H1 (cell line): Measurements from ENCODE around the gene JAKMIP1. TPM values are rescaled to one million over a fixed set of nuclear protein-coding genes. Genes with fewer than 3 reads are reported as not detected.

Experiments
- CTCF ChIA-PET: fragments of 300-600 bp; sonication (Branson Sonifier 250); formaldehyde crosslinking; loops from one replicate; lab custom pipeline; 2021; ENCODE audit not compliant: partially characterized antibody; lab: Charles Lee
- POLR2A ChIA-PET: fragments of 300-600 bp; sonication (Branson Sonifier 250); formaldehyde crosslinking; loops from one replicate; lab custom pipeline; 2021; ENCODE audit warnings: inconsistent platforms; ENCODE audit not compliant: partially characterized antibody; lab: Charles Lee
- DNase-seq, 2 experiments: peaks; one replicate each; pipeline versions ENCODE4 v3.0.0 to v3.0.0-alpha.2; 2010 to 2022; ENCODE audit warnings: low spot score in 2 of 2, low read depth in 1 of 2, mixed read lengths in 1 of 2
- FAIRE-seq: peaks from 2 replicates; lab custom pipeline; 2011; peaks lifted over from hg19 to GRCh38; lab: Jason Lieb, UNC
- H2AFZ ChIP-seq: 2 replicates; pipeline ENCODE4 v1.8.1; 2012; ENCODE audit warnings: low read length, inconsistent platforms
- H2AK5ac ChIP-seq: 2 replicates; pipeline ENCODE4 v1.6.1; 2013; ENCODE audit warnings: low read depth, low read length
- H2BK120ac ChIP-seq: replicated peaks from 2 replicates; pipeline ENCODE3; 2013; ENCODE audit warnings: low read depth, low read length, inconsistent platforms
- H2BK12ac ChIP-seq: 2 replicates; pipeline ENCODE4 v1.6.1; 2013; ENCODE audit warnings: low read depth, low read length
- H2BK15ac ChIP-seq: 2 replicates; pipeline ENCODE4 v1.6.1; 2013; ENCODE audit warnings: low read length
- H2BK20ac ChIP-seq: 2 replicates; pipeline ENCODE4 v1.6.1; 2013; ENCODE audit warnings: low read length
- H2BK5ac ChIP-seq: 2 replicates; pipeline ENCODE4 v1.6.1; 2013; ENCODE audit warnings: low read depth, low read length
- H3K14ac ChIP-seq: 2 replicates; pipeline ENCODE4 v1.6.1; 2013; ENCODE audit warnings: inconsistent platforms; ENCODE audit not compliant: insufficient read length
- H3K18ac ChIP-seq: 2 replicates; pipeline ENCODE4 v1.6.1; 2013; ENCODE audit warnings: low read length; ENCODE audit errors: extremely low read depth
- H3K23ac ChIP-seq: 2 replicates; pipeline ENCODE4 v1.6.1; 2013; ENCODE audit warnings: inconsistent platforms; ENCODE audit not compliant: insufficient read length
- H3K23me2 ChIP-seq: 2 replicates; pipeline ENCODE4 v1.6.1; 2013; ENCODE audit warnings: low read depth, low read length
- H3K27ac ChIP-seq: 2 replicates; pipeline ENCODE4 v1.6.1; 2011; ENCODE audit warnings: low read depth, low read length, inconsistent platforms
- H3K27me3 ChIP-seq, 4 experiments: replicated peaks in 1 of 4; 1 replicate in 1 of 4; 2 replicates in 3 of 4; pipeline versions ENCODE4 v1.6.1 to v1.8.1; 2011 to 2013; ENCODE audit warnings: low read length in 3 of 4, mild to moderate bottlenecking in 3 of 4, inconsistent platforms in 2 of 4, mixed read lengths in 2 of 4, moderate library complexity in 1 of 4; ENCODE audit not compliant: control insufficient read depth in 3 of 4, insufficient read depth in 3 of 4; ENCODE audit errors: extremely low read depth in 1 of 4
- H3K36me3 ChIP-seq, 4 experiments: 2 replicates each; pipeline versions ENCODE4 v1.6.1 to v1.8.1; 2011 to 2013; ENCODE audit warnings: mild to moderate bottlenecking in 4 of 4, low read length in 3 of 4, moderate library complexity in 2 of 4, control low read depth in 1 of 4, inconsistent platforms in 1 of 4; ENCODE audit not compliant: insufficient read depth in 4 of 4, control insufficient read depth in 2 of 4
- H3K4ac ChIP-seq: replicated peaks from 2 replicates; pipeline ENCODE3; 2013; ENCODE audit warnings: low read length, low read depth, mixed read lengths, inconsistent platforms; ENCODE audit not compliant: insufficient read length
- H3K4me1 ChIP-seq, 4 experiments: replicated peaks in 1 of 4; 1 replicate in 1 of 4; 2 replicates in 3 of 4; pipeline versions ENCODE4 v1.6.1 to v1.8.1; 2011 to 2013; ENCODE audit warnings: low read length in 3 of 4, inconsistent platforms in 2 of 4, mixed read lengths in 1 of 4; ENCODE audit not compliant: insufficient read depth in 4 of 4, control insufficient read depth in 3 of 4
- H3K4me2 ChIP-seq, 2 experiments: 2 replicates each; pipeline versions ENCODE4 v1.6.1 to v1.8.1; 2011 to 2013; ENCODE audit warnings: low read depth in 2 of 2, low read length in 2 of 2, control low read depth in 1 of 2, inconsistent platforms in 1 of 2, mild to moderate bottlenecking in 1 of 2; ENCODE audit not compliant: insufficient read depth in 1 of 2
- H3K4me3 ChIP-seq, 4 experiments: fragments of 200-600, 300-600 bp in 1 of 4; sonication (generic), shearing (Covaris generic), sonication (Bioruptor Twin) in 1 of 4; 2 replicates each; pipeline versions ENCODE4 v1.5.1 to v1.8.1; 2011 to 2016; ENCODE audit warnings: low read length in 4 of 4, low read depth in 3 of 4, control low read depth in 2 of 4, inconsistent platforms in 2 of 4, mild to moderate bottlenecking in 2 of 4, mixed read lengths in 1 of 4, moderate library complexity in 1 of 4; ENCODE audit not compliant: insufficient read depth in 2 of 4; ENCODE audit errors: extremely low read depth in 1 of 4
- H3K56ac ChIP-seq: replicated peaks from 2 replicates; pipeline ENCODE3; 2013; ENCODE audit warnings: low read depth, mild to moderate bottlenecking, mixed read lengths, low read length, inconsistent platforms; ENCODE audit not compliant: insufficient read length
- H3K79me1 ChIP-seq: 2 replicates; pipeline ENCODE4 v1.6.1; 2013; ENCODE audit warnings: low read depth, low read length, control low read depth
- H3K79me2 ChIP-seq, 2 experiments: 2 replicates each; pipeline versions ENCODE4 v1.6.1 to v1.8.1; 2012 to 2013; ENCODE audit warnings: low read length in 2 of 2, mild to moderate bottlenecking in 2 of 2, inconsistent platforms in 1 of 2; ENCODE audit not compliant: insufficient read depth in 2 of 2, control insufficient read depth in 1 of 2
- H3K9ac ChIP-seq, 4 experiments: replicated peaks in 1 of 4; 1 replicate in 1 of 4; 2 replicates in 3 of 4; pipeline versions ENCODE4 v1.6.1 to v1.8.1; 2011 to 2013; ENCODE audit warnings: low read depth in 3 of 4, low read length in 3 of 4, control low read depth in 2 of 4, mild to moderate bottlenecking in 2 of 4, moderate library complexity in 2 of 4, inconsistent platforms in 1 of 4; ENCODE audit errors: extremely low read depth in 1 of 4
- H3K9me3 ChIP-seq, 2 experiments: 2 replicates each; pipeline versions ENCODE4 v1.6.1 to v1.8.1; 2012 to 2013; ENCODE audit warnings: mild to moderate bottlenecking in 2 of 2, moderate library complexity in 2 of 2, control low read depth in 1 of 2, inconsistent platforms in 1 of 2, low read depth in 1 of 2, low read length in 1 of 2, mixed read lengths in 1 of 2; ENCODE audit not compliant: insufficient read depth in 2 of 2
- H4K20me1 ChIP-seq, 2 experiments: replicated peaks in 1 of 2; 2 replicates each; pipeline versions ENCODE3 to v1.8.1; 2011 to 2013; ENCODE audit warnings: inconsistent platforms in 2 of 2, low read length in 2 of 2, mild to moderate bottlenecking in 1 of 2; ENCODE audit not compliant: insufficient read depth in 2 of 2, control insufficient read depth in 1 of 2
- H4K5ac ChIP-seq: 2 replicates; pipeline ENCODE4 v1.6.1; 2013; ENCODE audit warnings: low read length, low read depth, mixed read lengths, inconsistent platforms; ENCODE audit not compliant: insufficient read length
- H4K8ac ChIP-seq: 2 replicates; pipeline ENCODE4 v1.8.0; 2013; ENCODE audit warnings: mild to moderate bottlenecking, moderate library complexity, low read length, inconsistent platforms; ENCODE audit not compliant: insufficient read depth; ENCODE audit errors: extremely low read depth
- H4K91ac ChIP-seq: replicated peaks from 2 replicates; pipeline ENCODE3; 2013; ENCODE audit warnings: low read length, mixed read lengths, inconsistent platforms; ENCODE audit not compliant: insufficient read length
- ASH2L ChIP-seq: fragments of 200-600, 300-600 bp; sonication (generic); IDR thresholded peaks from one replicate; pipeline ENCODE4 v1.7.1; 2017; ENCODE audit warnings: low read length
- ATF3 ChIP-seq: IDR thresholded peaks from 2 replicates; pipeline ENCODE4 v1.6.1; 2011; ENCODE audit warnings: low read depth, mild to moderate bottlenecking, low read length; ENCODE audit not compliant: insufficient read depth
- CHD2 ChIP-seq: IDR thresholded peaks from 2 replicates; pipeline ENCODE4 v1.6.1; 2012; ENCODE audit warnings: low read length, improper control_type of control experiment
- CREB1 ChIP-seq: IDR thresholded peaks from 2 replicates; pipeline ENCODE4 v1.6.1; 2012; ENCODE audit warnings: inconsistent platforms
- CTBP2 ChIP-seq: IDR thresholded peaks from 2 replicates; pipeline ENCODE4 v1.7.0; 2011; ENCODE audit warnings: borderline replicate concordance, mild to moderate bottlenecking, moderate library complexity, mixed read lengths, low read length; ENCODE audit not compliant: insufficient read depth, insufficient read length
- JUN ChIP-seq: IDR thresholded peaks from 2 replicates; pipeline ENCODE4 v1.6.1; 2011; ENCODE audit warnings: low read depth, mild to moderate bottlenecking, improper control_type of control experiment, low read length
- KDM4A ChIP-seq: IDR thresholded peaks from one replicate; pipeline ENCODE4 v1.7.1; 2012; ENCODE audit warnings: low read depth, mild to moderate bottlenecking, moderate library complexity, low read length, inconsistent platforms; ENCODE audit not compliant: severe bottlenecking
- KDM5A ChIP-seq: fragments of 200-600 bp; IDR thresholded peaks from 2 replicates; pipeline ENCODE4 v1.7.1; 2012; ENCODE audit warnings: mild to moderate bottlenecking, low read length, inconsistent platforms, mixed read lengths
- PHF8 ChIP-seq: fragments of 200-600 bp; sonication (generic); conservative IDR thresholded peaks from 2 replicates; pipeline ENCODE4 v1.7.1; 2012; ENCODE audit warnings: low read depth, mild to moderate bottlenecking, inconsistent platforms, low read length, moderate library complexity
- POLR2A ChIP-seq, 2 experiments: IDR thresholded peaks; 1 replicate in 1 of 2; 2 replicates in 1 of 2; pipeline ENCODE4 v1.6.1; 2011; ENCODE audit warnings: low read depth in 2 of 2, low read length in 2 of 2, mild to moderate bottlenecking in 2 of 2; ENCODE audit errors: control extremely low read depth in 1 of 2
- RXRA ChIP-seq: IDR thresholded peaks from 2 replicates; pipeline ENCODE4 v1.6.1; 2011; ENCODE audit warnings: low read depth, mild to moderate bottlenecking, low read length, moderate library complexity; ENCODE audit not compliant: insufficient read depth
- SP2 ChIP-seq: IDR thresholded peaks from 2 replicates; pipeline ENCODE4 v1.6.1; 2012; ENCODE audit warnings: mild to moderate bottlenecking, low read length, inconsistent platforms
- ZNF274 ChIP-seq: IDR thresholded peaks from 2 replicates; pipeline ENCODE4 v1.7.0; 2012; ENCODE audit warnings: low read length, borderline replicate concordance; ENCODE audit errors: extremely low read depth
- WGBS, 2 experiments: shearing (Covaris generic) in 1 of 2; methylation state at CpG; one replicate each; pipeline versions ENCODE4 v1.1.6 to v1.1.7; 2013 to 2015; ENCODE audit warnings: low lambda C conversion rate in 2 of 2, mixed read lengths in 2 of 2, inconsistent platforms in 1 of 2, low coverage in 1 of 2, missing lambda C conversion rate in 1 of 2; ENCODE audit not compliant: insufficient replicate concordance in 2 of 2, insufficient coverage in 1 of 2, insufficient read length in 1 of 2; ENCODE audit errors: extremely low coverage in 1 of 2, missing lambda C conversion rate in 1 of 2; 5-methylcytosine and 5-hydroxymethylcytosine counted together
- polyA plus RNA-seq, 7 experiments: library from polyadenylated mRNA; depleted of rRNA in 3 of 7; stranded (reverse) in 5 of 7; unstranded in 2 of 7; fragments of >200 nt in 5 of 7; fragments of 200-250 nt in 2 of 7; gene quantifications; 1 replicate in 5 of 7; 2 replicates in 1 of 7; 4 replicates in 1 of 7; pipeline versions ENCODE4 v1.2.1 to v1.2.3, GENCODE V29; 2011 to 2013; ENCODE audit warnings: missing spikeins in 2 of 7, mixed read lengths in 2 of 7
- total RNA-seq: library from RNA; stranded (reverse); fragmentation: NEBNext Ultra II Directional; extraction: Animal tissue kit (Norgen Biotek cat#: 25700); gene quantifications from 2 replicates; pipeline ENCODE4 v1.2.1, GENCODE V29; 2021

Gene JAKMIP1
- total and polyA plus RNA-seq, 2 of the 8 experiments (the other 6 are each of a cell fraction or from before 2014, with no cell fraction given) = 2.5 to 4.4 TPM

DNA sequence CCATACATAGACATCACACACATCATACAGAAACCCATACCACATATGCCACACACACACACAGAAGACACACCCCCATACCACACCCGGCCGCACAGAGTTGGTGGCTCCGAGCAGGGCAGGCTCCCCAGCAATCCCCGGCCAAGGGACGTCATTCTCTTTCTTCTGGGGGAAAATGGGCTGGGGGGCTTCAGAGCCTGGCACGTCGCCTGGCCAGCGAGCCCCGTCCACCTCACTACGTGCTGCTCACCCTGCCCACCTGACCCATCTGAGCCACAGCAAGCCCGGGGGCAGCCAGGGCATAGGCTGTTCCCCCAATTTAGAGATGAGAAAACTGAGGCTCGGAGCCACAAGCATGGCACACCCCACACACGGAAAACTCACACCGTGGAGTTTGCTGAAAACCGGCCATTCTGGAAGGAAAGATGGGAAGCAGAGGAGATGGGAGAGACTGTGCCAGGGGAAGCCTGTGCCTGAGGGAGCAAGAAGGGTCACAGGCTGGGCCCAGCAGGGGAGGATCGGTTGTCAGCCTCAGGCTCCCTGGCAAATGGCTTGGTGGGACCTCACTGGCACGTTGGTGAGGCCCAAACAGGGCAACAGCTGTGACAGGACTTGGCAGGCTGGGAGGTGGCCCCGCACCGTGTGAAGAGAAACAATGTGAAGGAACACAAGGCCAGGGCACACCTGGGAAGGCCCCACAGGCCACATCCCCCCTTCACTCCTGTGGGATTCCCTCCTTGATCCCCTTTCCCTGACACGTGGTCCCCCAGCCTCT, 73.2 kb downstream of the JAKMIP1 start:
- peaks cover 0 to 2% (median 0%) of the 10 kb centered on the region in 4 experiments; a peak in 2 of 7 replicates for H3K4me1 ChIP-seq
- no peak overlapping the region for H3K9ac ChIP-seq
- no peak overlapping the region for H2BK15ac ChIP-seq
- no peak overlapping the region for H2BK5ac ChIP-seq
- no peak overlapping the region for H3K4me3 ChIP-seq
- H2AK5ac ChIP-seq = no peak overlapping the region
- H2BK120ac ChIP-seq = no peak overlapping the region
- no peak overlapping the region for H2BK12ac ChIP-seq
- no peak overlapping the region for H3K56ac ChIP-seq
- no peak overlapping the region for H3K4ac ChIP-seq
- H3K4me2 ChIP-seq = no peak overlapping the region
- FAIRE-seq = no peak
- DNase-seq = no peak
- H3K9me3 ChIP-seq = 0 out of 4 replicates have a peak, but pooled peaks cover 0 to 2% of the 10 kb centered on the region in 2 experiments
- H3K18ac ChIP-seq = no peak overlapping the region
- peaks cover 15% of the 10 kb centered on the region; the same call in 1 of the 2 replicates for H3K23me2 ChIP-seq
- H3K27me3 ChIP-seq = no peaks in the 10 kb centered on the region
- H4K8ac ChIP-seq = no peak overlapping the region
- CTCF ChIA-PET = no interaction called here
- H3K79me1 ChIP-seq = peaks cover 5% of the 10 kb centered on the region
- no peaks in the 10 kb centered on the region; a peak in 1 of 8 replicates for H3K36me3 ChIP-seq
- H4K91ac ChIP-seq = no peak overlapping the region
- H3K27ac ChIP-seq = no peak overlapping the region
- H3K14ac ChIP-seq = no peak overlapping the region
- no peak overlapping the region for H2BK20ac ChIP-seq
- H3K79me2 ChIP-seq = no peaks in the 10 kb centered on the region
- H3K23ac ChIP-seq = no peak overlapping the region
- H2AFZ ChIP-seq = no peak overlapping the region
- peaks cover 0 to 5% of the 10 kb centered on the region in 2 experiments for H4K20me1 ChIP-seq
- H4K5ac ChIP-seq = no peak overlapping the region
- 92% methylated on average over 20 of the region's 20 CpGs; no CpG with 5 or more reads in 1 of the 2 experiments for WGBS, 2 experiments
- POLR2A ChIA-PET = no interaction called here
- TF ChIP-seq SP2 (no peak), CREB1 (no peak), KDM4A (no peak), JUN (no peak), ZNF274 (no peak), POLR2A (IDR thresholded peaks at IDR 0.05; ENCODE audit: control extremely low read depth in 1 of 2, low read depth in 2 of 2, low read length in 2 of 2) (no peak), CTBP2 (no peak), RXRA (no peak), KDM5A (no peak), PHF8 (no peak), CHD2 (no peak), ASH2L (no peak), ATF3 (no peak)
